MM.1S (cell line): Measurements from ENCODE around the gene POLR3E.
"Not testable (repeated sequence)": the region's sequence is repeated elsewhere in the genome, so short reads cannot be mapped to it uniquely, and the experiment has no call there.

ENCODE experiments used
- DNase-seq: peaks from one replicate; pipeline ENCODE4 v3.0.0-alpha.2; 2015
- H2AFZ ChIP-seq: fragments of 300-600 bp; sonication (generic); 2 replicates; pipeline ENCODE4 v1.6.0; 2016; ENCODE audit warnings: antibody characterized with exemption, low read length
- H3F3A ChIP-seq: fragments of 300-600 bp; sonication (generic); 2 replicates; pipeline ENCODE4 v1.6.1; 2016; ENCODE audit warnings: mild to moderate bottlenecking, antibody characterized with exemption, low read length, moderate library complexity, mixed read lengths; ENCODE audit not compliant: insufficient read depth
- H3K27ac ChIP-seq: fragments of 300-600 bp; sonication (generic); 2 replicates; pipeline ENCODE4 v1.5.1; 2016; ENCODE audit warnings: mild to moderate bottlenecking, low read length
- H3K27me3 ChIP-seq: fragments of 300-600 bp; sonication (generic); replicated peaks from 2 replicates; pipeline ENCODE4 v1.6.0; 2016; ENCODE audit warnings: low read length; ENCODE audit not compliant: insufficient read depth
- H3K36me3 ChIP-seq: fragments of 300-600 bp; sonication (generic); replicated peaks from 2 replicates; pipeline ENCODE4 v1.6.1; 2016; ENCODE audit warnings: mild to moderate bottlenecking, low read length, mixed read lengths; ENCODE audit not compliant: insufficient read depth
- H3K4me1 ChIP-seq: fragments of 300-600 bp; sonication (generic); 2 replicates; pipeline ENCODE4 v1.6.1; 2016; ENCODE audit warnings: low read length, mixed read lengths
- H3K4me2 ChIP-seq: fragments of 300-600 bp; sonication (generic); 2 replicates; pipeline ENCODE4 v1.6.0; 2016; ENCODE audit warnings: low read depth, low read length
- H3K4me3 ChIP-seq: fragments of 300-600 bp; sonication (generic); 2 replicates; pipeline ENCODE4 v1.5.1; 2016; ENCODE audit warnings: low read length, mixed read lengths
- H3K79me2 ChIP-seq: fragments of 300-600 bp; sonication (generic); 2 replicates; pipeline ENCODE4 v1.6.1; 2016; ENCODE audit warnings: mixed run types, low read length, mixed read lengths
- H3K9ac ChIP-seq: fragments of 300-600 bp; sonication (generic); 2 replicates; pipeline ENCODE4 v1.6.1; 2016; ENCODE audit warnings: low read length, mixed read lengths
- H3K9me2 ChIP-seq: fragments of 300-600 bp; sonication (generic); replicated peaks from 2 replicates; pipeline ENCODE4 v1.6.1; 2016; ENCODE audit warnings: mild to moderate bottlenecking, low read length, mixed read lengths; ENCODE audit not compliant: insufficient read depth
- H3K9me3 ChIP-seq: fragments of 300-600 bp; sonication (generic); replicated peaks from 2 replicates; pipeline ENCODE4 v1.6.1; 2016; ENCODE audit warnings: mild to moderate bottlenecking, low read length, mixed read lengths; ENCODE audit not compliant: insufficient read depth
- H4K20me1 ChIP-seq: fragments of 300-600 bp; sonication (generic); 2 replicates; pipeline ENCODE4 v1.6.1; 2016; ENCODE audit warnings: mild to moderate bottlenecking, low read length, moderate library complexity, mixed read lengths; ENCODE audit not compliant: insufficient read depth
- CTCF ChIP-seq: fragments of 300-600 bp; sonication (generic); IDR thresholded peaks from 2 replicates; pipeline ENCODE4 v1.5.1; 2016; ENCODE audit warnings: antibody characterized with exemption, low read length, mixed read lengths
- EZH2 ChIP-seq: fragments of 300-600 bp; sonication (generic); optimal IDR thresholded peaks from 2 replicates; pipeline ENCODE3; 2017; ENCODE audit warnings: low read depth, mild to moderate bottlenecking, antibody characterized with exemption, low read length, mixed read lengths
- EZH2phosphoT487 ChIP-seq: fragments of 300-600 bp; sonication (generic); IDR thresholded peaks from 2 replicates; pipeline ENCODE4 v1.6.1; 2018; ENCODE audit warnings: antibody characterized with exemption, low read length

The POLR3E gene

DNA sequence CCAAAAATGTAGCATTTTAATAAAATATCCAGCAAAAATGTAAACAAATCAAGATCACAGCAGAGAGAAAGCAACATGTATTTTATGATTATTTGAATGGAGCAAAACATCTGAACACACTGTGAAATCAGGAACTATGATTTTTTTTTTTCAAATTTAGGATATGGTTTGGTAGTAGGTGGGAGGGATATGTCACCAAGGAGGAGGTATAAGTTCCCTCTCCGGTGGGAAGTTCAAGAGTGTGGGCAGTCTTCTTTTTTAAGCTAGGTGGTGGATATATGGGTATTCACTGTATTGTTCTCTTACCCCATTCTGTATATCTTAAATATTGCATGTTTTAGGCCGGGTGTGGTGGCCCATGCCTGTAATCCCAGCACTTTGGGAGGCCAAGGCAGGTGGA, 67.0 kb downstream of the POLR3E start:
- Histone ChIP-seq H3K79me2 (peaks cover 96% of the 10 kb centered on the region), H3K36me3 (peaks cover 14% of the 10 kb centered on the region; the same call in 1 of the 2 replicates), H2AFZ (no peak overlapping the region), H3K9me3 (no peaks in the 10 kb centered on the region), H3K9me2 (no peaks in the 10 kb centered on the region), H3K27ac (no peak overlapping the region), H3K9ac (no peak overlapping the region), H3K4me2 (no peak overlapping the region), H3K27me3 (no peaks in the 10 kb centered on the region), H3K4me3 (no peak overlapping the region), H4K20me1 (peaks cover 7% of the 10 kb centered on the region; the same call in 1 of the 2 replicates), H3K4me1 (peaks cover 13% of the 10 kb centered on the region), H3F3A (peaks cover 13% of the 10 kb centered on the region; the same call in 1 of the 2 replicates)
- no peak for TF ChIP-seq EZH2
- no peak for TF ChIP-seq EZH2phosphoT487
- TF ChIP-seq CTCF: no peak
- no peak for DNase-seq

- Histone ChIP-seq H3F3A (peaks cover 20% of the 10 kb centered on the region), H3K27ac (no peak overlapping the region), H3K4me1 (peaks cover 31% of the 10 kb centered on the region), H3K9me3 (no peaks in the 10 kb centered on the region), H3K9ac (no peak overlapping the region), H3K9me2 (no peaks in the 10 kb centered on the region), H4K20me1 (peaks cover 12% of the 10 kb centered on the region), H3K4me2 (no peak overlapping the region), H3K79me2 (peaks cover 97% of the 10 kb centered on the region), H3K36me3 (peaks cover 14% of the 10 kb centered on the region; the same call in 1 of the 2 replicates), H2AFZ (no peak overlapping the region), H3K27me3 (no peaks in the 10 kb centered on the region), H3K4me3 (no peak overlapping the region)
- TF ChIP-seq EZH2phosphoT487: no peak
- TF ChIP-seq EZH2: no peak
- no peak for TF ChIP-seq CTCF
- no peak for DNase-seq
Observed at GRCh38 chr16:22366371-22366770, 69.2 kb downstream of the POLR3E start.

DNA sequence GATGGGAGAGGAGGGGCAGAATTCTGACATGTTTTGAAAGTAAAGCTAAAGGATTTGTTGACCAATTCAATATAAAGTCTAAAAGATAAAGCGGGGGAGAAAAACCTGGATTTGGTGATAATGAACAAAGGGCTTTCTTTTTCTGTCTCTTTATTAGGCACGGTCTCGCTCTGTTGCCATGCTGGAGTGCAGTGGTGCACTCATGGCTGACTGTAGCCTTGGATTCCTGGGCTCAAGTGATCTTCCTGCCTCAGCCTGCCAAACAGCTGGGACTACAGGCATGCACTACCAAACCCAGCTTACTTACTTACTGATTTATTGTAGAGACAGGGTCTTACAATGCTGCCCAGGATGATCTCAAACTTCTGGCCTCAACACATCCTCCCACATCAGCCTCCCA, 69.7 kb downstream of the POLR3E start:
- H4K20me1 ChIP-seq: peaks cover 12% of the 10 kb centered on the region
- H3K4me1 ChIP-seq: peaks cover 32% of the 10 kb centered on the region
- H3K9me3 ChIP-seq: no peaks in the 10 kb centered on the region
- no peak overlapping the region for H2AFZ ChIP-seq
- peaks cover 20% of the 10 kb centered on the region for H3F3A ChIP-seq
- no peak for TF ChIP-seq EZH2
- no peak for TF ChIP-seq CTCF
- TF ChIP-seq EZH2phosphoT487: no peak
- peaks cover 14% of the 10 kb centered on the region; the same call in 1 of the 2 replicates for H3K36me3 ChIP-seq
- no peak overlapping the region for H3K9ac ChIP-seq
- DNase-seq: no peak
- H3K4me2 ChIP-seq: no peak overlapping the region
- H3K79me2 ChIP-seq: peaks cover 99% of the 10 kb centered on the region
- H3K27ac ChIP-seq: no peak overlapping the region
- H3K4me3 ChIP-seq: no peak overlapping the region
- no peaks in the 10 kb centered on the region for H3K27me3 ChIP-seq
- H3K9me2 ChIP-seq: no peaks in the 10 kb centered on the region

GRCh38 chr16:22368200-22368826, 71.1 kb downstream of the POLR3E start:
- not testable (repeated sequence) for H3K4me2 ChIP-seq, DNase-seq, H3K9ac ChIP-seq, H3K27ac ChIP-seq, H3K36me3 ChIP-seq, H3K9me3 ChIP-seq, H3K27me3 ChIP-seq, H2AFZ ChIP-seq, H3K4me3 ChIP-seq, H3K9me2 ChIP-seq
- Histone ChIP-seq H3K4me1 (peaks cover 28% of the 10 kb centered on the region), H3K79me2 (peaks cover 100% of the 10 kb centered on the region), H3F3A (peaks cover 15% of the 10 kb centered on the region), H4K20me1 (peaks cover 12% of the 10 kb centered on the region)
